ENCODE data around the gene POLN.

POLN gene

GRCh38 chr4:2058264-2059045, 183.5 kb downstream of the POLN start:
- DNase-seq (ENCODE audit: low spot score) = no peak

- DNase-seq (ENCODE audit: low spot score) = no peak
Observed at GRCh38 chr4:2057382-2058065, 184.4 kb downstream of the POLN start.

- DNase-seq (ENCODE audit: low spot score) = no peak
Observed at GRCh38 chr4:2054217-2054616, 187.7 kb downstream of the POLN start.

DNA sequence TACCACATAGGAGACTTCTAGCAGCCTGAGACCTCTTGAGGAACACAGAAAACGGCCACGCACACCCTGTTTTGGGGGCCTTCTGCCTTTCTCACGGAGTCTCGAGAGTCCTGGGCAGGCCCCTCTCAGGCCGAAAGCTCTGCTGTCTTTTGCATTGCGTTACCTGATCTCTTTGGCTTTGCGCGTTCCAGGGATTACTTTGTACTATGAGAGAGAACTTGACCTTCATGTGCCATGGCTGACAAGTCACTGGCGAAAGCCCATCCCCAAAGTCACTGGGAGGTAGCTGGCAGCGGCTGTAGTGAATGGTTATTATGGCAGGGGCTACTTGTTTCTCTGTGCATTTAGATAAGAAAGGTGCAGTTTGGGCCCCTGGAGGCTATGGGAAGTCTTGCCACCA, 190.8 kb downstream of the POLN start:
- DNase-seq (ENCODE audit: low spot score) = no peak

DNA sequence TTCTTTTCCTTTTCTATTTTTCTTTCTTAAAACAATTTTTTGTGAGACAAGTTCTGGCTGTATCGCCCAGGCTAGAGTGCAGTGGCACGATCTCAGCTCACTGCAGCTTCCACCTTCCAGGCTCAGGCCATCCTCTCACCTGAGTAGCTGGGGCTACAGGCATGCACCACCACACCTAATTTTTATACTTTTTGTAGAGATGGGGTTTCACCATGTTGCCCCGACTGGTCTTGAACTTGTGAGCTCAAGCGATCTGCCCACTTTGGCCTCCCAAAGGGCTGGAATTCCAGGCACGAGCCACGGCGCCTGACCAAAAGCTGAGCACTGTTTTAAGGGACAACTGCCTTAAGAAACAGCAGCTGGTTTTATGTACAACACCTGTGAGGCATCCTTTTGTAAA, 192.1 kb downstream of the POLN start:
- DNase-seq (ENCODE audit: low spot score) = no peak

DNA sequence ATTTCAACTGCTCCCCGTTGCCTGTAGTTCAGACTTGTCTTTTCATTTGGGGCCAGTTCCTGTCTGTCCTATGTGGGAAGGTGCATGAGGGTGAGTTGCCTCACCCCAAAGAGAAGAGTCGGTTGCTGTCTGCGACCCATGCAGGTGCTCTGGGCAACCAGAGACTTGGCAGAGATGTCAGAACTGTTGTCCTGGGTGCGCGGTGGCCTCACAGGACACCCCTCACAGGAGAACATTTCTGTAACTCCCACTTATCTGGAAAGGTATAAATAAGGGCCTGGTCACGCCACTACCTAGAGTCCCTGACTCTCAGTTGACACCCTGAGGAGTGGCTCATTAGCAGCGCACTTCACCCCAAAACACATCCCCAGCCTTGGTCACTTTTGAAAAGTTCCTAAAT, 192.5 kb downstream of the POLN start:
- DNase-seq (ENCODE audit: low spot score) = no peak

- DNase-seq (ENCODE audit: low spot score) = no peak
Observed at GRCh38 chr4:2048831-2049230, 193.1 kb downstream of the POLN start.

DNA sequence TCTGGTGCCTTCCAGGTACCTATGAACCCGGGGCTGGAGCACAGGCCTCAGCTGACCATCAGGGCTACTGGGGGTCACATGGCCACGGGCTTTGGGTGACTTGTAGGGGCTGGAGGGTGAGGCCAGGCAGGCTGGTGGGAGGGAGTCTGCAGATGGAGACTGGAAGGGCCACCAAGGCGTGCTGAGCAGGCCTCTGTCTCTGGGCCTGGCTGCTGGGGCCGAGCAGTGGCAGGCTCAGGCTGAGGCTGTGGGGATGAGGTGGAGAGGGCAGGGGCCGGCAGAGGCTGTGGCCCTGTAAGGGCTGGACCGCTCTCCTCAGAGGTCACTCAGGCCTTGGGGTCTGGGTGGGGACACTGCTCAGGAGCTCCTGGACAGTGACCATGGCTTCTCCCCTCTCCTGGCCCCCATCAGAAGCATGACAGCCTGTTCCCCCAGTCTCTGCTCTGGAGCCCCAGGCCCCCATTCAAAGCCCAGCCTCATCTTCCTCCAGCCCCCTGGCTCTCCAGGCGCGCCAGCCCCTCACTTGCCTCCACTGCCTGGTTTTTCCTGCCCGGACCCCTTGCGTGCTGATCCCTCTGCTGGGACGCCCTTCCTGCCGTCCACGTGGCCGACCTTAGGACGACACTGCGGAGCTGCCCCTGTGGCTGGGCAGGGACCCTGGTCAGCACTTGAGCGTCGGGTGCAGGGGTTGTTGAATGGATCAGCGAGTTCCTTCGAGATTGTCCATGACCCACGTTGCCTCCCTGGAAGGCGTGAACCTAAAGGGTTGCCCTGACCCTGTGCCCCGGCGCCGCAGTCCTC, 193.9 kb downstream of the POLN start:
- DNase-seq (ENCODE audit: low spot score) = no peak

- DNase-seq (ENCODE audit: low spot score) = no peak
Observed at GRCh38 chr4:2047031-2047660, 194.8 kb downstream of the POLN start.

DNA sequence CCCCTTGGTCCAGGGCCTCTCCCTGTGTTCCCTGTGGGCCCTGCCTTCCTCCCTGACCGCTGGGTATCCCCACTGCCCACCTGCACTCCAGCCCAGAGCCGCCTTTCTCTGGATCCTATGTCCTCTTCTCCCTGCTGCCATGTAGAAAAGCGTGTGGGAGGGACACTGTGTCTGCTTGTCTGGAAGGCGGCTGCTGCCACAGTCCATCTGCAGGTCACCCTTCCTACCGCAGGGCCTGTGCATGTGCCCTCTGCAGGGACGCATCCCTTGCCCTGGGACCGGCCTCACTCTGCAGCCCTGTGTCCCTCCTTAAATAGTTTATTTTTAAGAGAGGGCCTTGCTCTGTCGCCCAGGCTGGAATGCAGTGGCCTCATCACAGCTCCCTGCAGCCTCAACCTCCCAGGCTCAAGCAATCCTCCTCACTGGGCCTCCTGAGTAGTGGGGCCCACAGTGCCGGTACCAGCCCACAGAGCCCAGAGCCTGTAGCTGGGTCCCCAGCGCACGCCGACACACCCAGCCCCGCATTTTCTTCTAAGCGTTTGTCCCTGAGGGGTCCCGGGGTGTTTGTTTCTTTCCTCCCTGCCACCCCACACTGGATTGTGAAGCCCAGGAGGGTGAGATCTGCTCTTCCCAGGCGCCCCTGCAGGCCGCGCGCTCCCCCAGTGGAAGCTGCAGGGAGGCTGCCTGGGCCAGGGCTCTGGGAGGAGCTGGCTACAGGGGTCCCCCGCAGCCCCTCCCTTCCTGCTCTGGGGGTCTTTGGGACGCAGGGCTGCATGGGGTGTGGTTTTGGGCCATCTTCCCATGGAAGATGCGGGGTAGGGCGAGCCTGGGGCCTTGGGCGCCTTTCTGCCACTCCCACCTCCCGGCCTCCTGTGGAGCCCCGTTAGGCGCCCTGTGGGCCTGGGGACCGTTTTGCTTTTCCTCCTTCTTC, 195.6 kb downstream of the POLN start:
- DNase-seq (ENCODE audit: low spot score) = no peak

DNA sequence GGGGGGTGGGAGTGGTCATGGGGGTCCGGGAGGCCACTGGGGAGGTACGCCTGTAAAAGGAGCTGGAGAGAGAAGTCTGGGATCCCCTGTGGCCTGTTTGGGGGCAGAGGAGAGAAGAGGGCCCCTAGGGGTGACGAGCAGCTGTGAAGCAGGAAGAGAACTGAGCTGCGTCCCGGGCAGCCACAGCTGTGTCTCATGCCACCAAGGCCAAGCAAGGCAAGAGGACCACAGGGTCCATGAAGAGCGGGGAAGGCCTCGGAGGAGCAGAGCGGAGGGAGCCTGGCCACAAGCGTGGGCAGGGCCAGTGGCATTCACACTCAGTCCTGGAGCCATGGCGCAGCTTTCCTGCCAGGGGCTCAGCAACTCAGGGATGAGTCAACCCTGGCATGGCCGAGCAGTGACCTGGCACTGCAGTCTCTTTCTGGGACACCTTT, 196.4 kb downstream of the POLN start:
- DNase-seq (ENCODE audit: low spot score) = no peak

GRCh38 chr4:2044542-2045517, 197.1 kb downstream of the POLN start:
- DNase-seq (ENCODE audit: low spot score) = no peak

GRCh38 chr4:2044119-2044485, 197.8 kb downstream of the POLN start:
- no peak for DNase-seq (ENCODE audit: low spot score)

DNA sequence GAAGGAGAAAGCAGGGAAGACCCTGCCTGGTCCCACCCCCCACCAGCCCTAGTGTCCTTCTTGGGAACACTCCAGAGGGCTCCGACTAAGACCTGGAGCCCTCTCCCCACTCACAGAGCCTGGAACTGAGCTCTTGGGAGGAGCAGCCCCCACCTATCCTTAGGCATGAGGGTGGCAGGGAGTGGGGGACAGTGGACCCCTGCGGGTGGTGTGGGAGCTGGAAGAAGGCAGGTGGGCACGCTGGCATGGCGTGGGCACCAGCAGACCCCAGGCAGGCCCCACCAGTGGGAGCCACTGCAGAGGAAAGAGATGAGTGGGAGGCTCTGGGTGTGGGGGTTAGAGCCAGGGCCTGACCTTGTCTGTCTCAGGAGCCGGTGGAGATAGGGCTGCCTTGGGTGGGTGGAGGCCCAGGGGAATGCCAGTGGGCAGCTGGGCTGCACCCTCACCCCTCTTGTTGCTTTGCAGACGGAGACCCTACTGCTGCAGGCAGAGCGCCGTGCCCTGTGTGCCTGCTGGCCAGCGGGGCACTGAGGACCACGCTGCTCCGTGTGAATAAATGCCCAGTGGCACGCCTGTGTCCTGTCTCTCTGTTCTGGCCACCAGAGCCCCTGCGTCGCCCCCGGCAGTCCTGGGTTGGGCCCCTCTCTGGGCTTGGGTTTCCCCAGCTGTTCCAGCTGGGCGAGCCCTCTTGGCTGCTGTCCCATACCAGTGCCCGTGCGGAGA, 198.4 kb downstream of the POLN start:
- no peak for DNase-seq (ENCODE audit: low spot score)

GRCh38 chr4:2042947-2043395, 198.9 kb downstream of the POLN start:
- no peak for DNase-seq (ENCODE audit: low spot score)

DNA sequence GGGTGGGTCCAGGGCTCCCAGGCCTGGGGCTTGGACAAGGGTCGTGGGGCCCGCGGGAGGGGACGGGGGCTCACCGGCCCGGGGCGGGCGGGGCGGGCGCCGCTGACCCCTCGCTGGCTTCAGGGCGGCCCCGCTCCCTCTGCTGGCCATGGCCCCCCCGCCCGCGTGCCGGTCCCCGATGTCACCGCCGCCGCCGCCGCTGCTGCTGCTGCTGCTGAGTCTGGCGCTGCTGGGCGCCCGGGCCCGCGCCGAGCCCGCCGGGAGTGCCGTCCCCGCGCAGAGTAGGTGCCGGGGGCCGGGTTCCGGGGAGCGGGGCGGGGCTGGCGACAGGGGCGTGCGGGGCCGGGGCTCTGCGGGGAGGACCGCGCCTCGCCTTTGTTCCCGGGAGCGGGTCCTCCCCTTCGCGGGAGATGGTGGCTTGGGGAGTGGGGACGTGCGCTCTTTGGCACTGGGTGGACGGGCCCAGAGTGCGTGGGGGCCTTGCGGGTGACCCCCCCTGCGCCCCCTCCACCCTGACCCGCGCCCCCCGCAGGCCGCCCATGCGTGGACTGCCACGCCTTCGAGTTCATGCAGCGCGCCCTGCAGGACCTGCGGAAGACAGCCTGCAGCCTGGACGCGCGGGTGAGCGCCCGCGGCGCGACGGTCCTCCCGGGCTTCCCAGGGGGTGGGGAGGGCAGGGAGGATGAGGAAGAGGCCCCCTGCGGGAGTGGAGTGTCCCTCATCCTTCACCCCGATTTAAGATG, 199.5 kb downstream of the POLN start:
- DNase-seq (ENCODE audit: low spot score) = no peak

DNA sequence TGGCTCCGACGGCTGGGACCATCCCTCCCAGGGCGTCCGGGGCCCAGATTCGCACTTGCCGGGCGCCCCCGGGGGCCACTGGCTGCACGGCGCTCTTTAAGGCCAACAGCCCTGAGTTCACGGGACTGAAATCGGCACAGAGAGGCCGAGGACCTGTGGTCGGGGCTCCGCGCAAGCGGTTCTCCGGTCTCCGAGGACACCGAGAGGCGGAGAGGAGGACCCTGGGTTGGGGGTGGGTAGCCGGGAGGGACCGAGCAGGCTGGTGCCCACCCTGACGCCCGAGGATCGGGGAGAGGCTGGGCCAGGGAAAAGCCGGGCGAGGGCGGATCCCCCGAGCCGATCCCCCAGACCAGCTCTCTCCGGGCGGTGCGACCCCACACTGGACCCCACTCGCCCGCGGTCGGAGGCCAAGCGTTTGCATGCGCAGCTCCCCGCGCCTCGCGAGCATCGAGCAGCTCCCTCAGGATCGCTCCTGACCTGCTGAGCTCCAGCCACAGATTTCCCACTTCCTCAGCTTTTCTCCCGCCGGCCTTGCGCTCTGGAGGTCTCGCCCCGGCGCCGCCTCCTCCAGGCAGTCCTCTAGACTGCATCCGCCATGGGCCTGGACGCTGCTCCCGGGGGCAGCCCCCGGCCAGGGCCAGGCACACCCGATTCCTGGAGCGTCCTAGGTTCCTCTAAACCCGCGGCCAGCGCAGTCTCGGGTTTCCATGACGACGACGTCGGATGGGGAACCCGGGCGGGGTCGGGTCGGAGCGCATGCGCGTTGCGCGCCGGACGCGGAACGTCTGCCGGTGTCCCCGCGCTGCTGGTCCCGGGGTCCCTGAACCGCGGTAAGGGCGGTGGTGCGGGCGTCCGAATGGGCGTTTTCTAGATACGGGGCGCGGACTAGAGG, 200.4 kb downstream of the POLN start:
- peak; percentile 12 for DNase-seq (ENCODE audit: low spot score)

All from hematopoietic multipotent progenitor cell treated with erythropoietin and hydrocortisone succinate and interleukin-3 and kit ligand, for 15 days (in vitro differentiated cells).